Activated T-helper 2 cell treated with anti-CD3 and anti-CD28 coated beads, Interferon-gamma antibody, Interleukin-2, Interleukin-4, amounts not matched to agents 10 μg/mL and 5 μg/mL and 100 μg/mL, durations not matched to agents 14 hours and 24 hours and 36 hours (primary cell): ENCODE data around the gene GLB1L3. TPM values are rescaled to one million over a fixed set of nuclear protein-coding genes. Genes with fewer than 3 reads are reported as not detected.
"Not testable (repeated sequence)": the region's sequence is repeated elsewhere in the genome, so short reads cannot be mapped to it uniquely, and the experiment has no call there.

Experiments
- DNase-seq: peaks from one replicate; pipeline ENCODE4 v3.0.0; 2021; ENCODE audit warnings: low spot score
- H3K27ac Mint-ChIP-seq: one replicate; pipeline ENCODE4 v1.8.0; 2021; ENCODE audit warnings: mixed read lengths
- H3K27me3 Mint-ChIP-seq: one replicate; pipeline ENCODE4 v1.8.0; 2021; ENCODE audit warnings: low read depth, mixed read lengths
- H3K36me3 Mint-ChIP-seq: one replicate; pipeline ENCODE4 v1.8.0; 2021; ENCODE audit warnings: low read depth, mixed read lengths
- H3K4me1 Mint-ChIP-seq: one replicate; pipeline ENCODE4 v1.8.0; 2021; ENCODE audit warnings: low read depth, mixed read lengths
- H3K4me3 Mint-ChIP-seq: one replicate; pipeline ENCODE4 v1.8.0; 2021; ENCODE audit warnings: low read depth, mild to moderate bottlenecking, moderate library complexity, mixed read lengths
- H3K9me3 Mint-ChIP-seq: one replicate; pipeline ENCODE4 v1.8.0; 2021; ENCODE audit warnings: mixed read lengths
- intact Hi-C: fragments of 100-400 bp; cut with micrococcal nuclease; formaldehyde crosslinking; loops from one replicate; pipeline ENCODE4 v1.15.1; 2023
- total RNA-seq: library from RNA; stranded (reverse); gene quantifications from 2 replicates; pipeline ENCODE4 v1.2.3, GENCODE V29; 2022

GLB1L3 gene
- total RNA-seq, 1 donor from 2014 or later, result 15.4 TPM

- intact Hi-C loops, result loop anchor here (5.0 kb wide), 1 partner anchor 408 kb away; no protein-coding TSS in a partner anchor
- Mint-ChIP-seq H3K36me3 (no peaks in the 10 kb centered on the region), H3K27me3 (peaks cover 44% of the 10 kb centered on the region), H3K4me1 (peaks cover 9% of the 10 kb centered on the region), H3K4me3 (no peak overlapping the region), H3K9me3 (no peaks in the 10 kb centered on the region), H3K27ac (no peak overlapping the region)
- DNase-seq, result no peak
Measured at GRCh38 chr11:134334796-134335571, 58.8 kb downstream of the GLB1L3 start.

- peaks cover 6% of the 10 kb centered on the region for H3K4me1 Mint-ChIP-seq
- H3K9me3 Mint-ChIP-seq, result no peaks in the 10 kb centered on the region
- no peak overlapping the region for H3K4me3 Mint-ChIP-seq
- intact Hi-C loops, result no loop called here
- H3K27ac Mint-ChIP-seq, result no peak overlapping the region
- DNase-seq, result no peak
- H3K27me3 Mint-ChIP-seq, result peaks cover 28% of the 10 kb centered on the region
- no peaks in the 10 kb centered on the region for H3K36me3 Mint-ChIP-seq
Measured at GRCh38 chr11:134337051-134337450, 60.9 kb downstream of the GLB1L3 start.

- Mint-ChIP-seq H3K27me3 (peaks cover 22% of the 10 kb centered on the region), H3K9me3 (no peaks in the 10 kb centered on the region), H3K36me3 (no peaks in the 10 kb centered on the region), H3K4me3 (no peak overlapping the region), H3K27ac (no peak overlapping the region), H3K4me1 (no peaks in the 10 kb centered on the region)
- no peak for DNase-seq
- intact Hi-C loops, result no loop called here
Measured at GRCh38 chr11:134338068-134338467, 61.9 kb downstream of the GLB1L3 start.

GRCh38 chr11:134338654-134339053, 62.5 kb downstream of the GLB1L3 start:
- DNase-seq, result no peak
- peaks cover 16% of the 10 kb centered on the region for H3K27me3 Mint-ChIP-seq
- no peak overlapping the region for H3K4me3 Mint-ChIP-seq
- H3K4me1 Mint-ChIP-seq, result no peaks in the 10 kb centered on the region
- H3K36me3 Mint-ChIP-seq, result no peaks in the 10 kb centered on the region
- no peak overlapping the region for H3K27ac Mint-ChIP-seq
- H3K9me3 Mint-ChIP-seq, result no peaks in the 10 kb centered on the region
- intact Hi-C loops, result no loop called here

- Mint-ChIP-seq H3K4me3 (no peak overlapping the region), H3K36me3 (no peaks in the 10 kb centered on the region), H3K4me1 (no peaks in the 10 kb centered on the region), H3K27ac (no peak overlapping the region), H3K9me3 (no peaks in the 10 kb centered on the region), H3K27me3 (peaks cover 8% of the 10 kb centered on the region)
- intact Hi-C loops, result no loop called here
- DNase-seq, result no peak
Measured at GRCh38 chr11:134339756-134340155, 63.6 kb downstream of the GLB1L3 start.

GRCh38 chr11:134340354-134340964, 64.3 kb downstream of the GLB1L3 start:
- DNase-seq, result no peak
- Mint-ChIP-seq H3K27me3 (peaks cover under 1% of the 10 kb centered on the region), H3K9me3 (no peaks in the 10 kb centered on the region), H3K4me1 (no peaks in the 10 kb centered on the region), H3K27ac (no peak overlapping the region), H3K36me3 (no peaks in the 10 kb centered on the region), H3K4me3 (no peak overlapping the region)
- intact Hi-C loops, result no loop called here

- Mint-ChIP-seq H3K4me1 (no peaks in the 10 kb centered on the region), H3K27ac (no peak overlapping the region), H3K36me3 (no peaks in the 10 kb centered on the region), H3K27me3 (no peaks in the 10 kb centered on the region), H3K9me3 (no peaks in the 10 kb centered on the region), H3K4me3 (no peak overlapping the region)
- intact Hi-C loops, result no loop called here
- no peak for DNase-seq
Measured at GRCh38 chr11:134341805-134342571, 65.8 kb downstream of the GLB1L3 start.

- no peaks in the 10 kb centered on the region for H3K9me3 Mint-ChIP-seq
- H3K27ac Mint-ChIP-seq, result no peak overlapping the region
- intact Hi-C loops, result no loop called here
- no peak overlapping the region for H3K4me3 Mint-ChIP-seq
- DNase-seq, result no peak
- H3K4me1 Mint-ChIP-seq, result no peaks in the 10 kb centered on the region
- H3K27me3 Mint-ChIP-seq, result no peaks in the 10 kb centered on the region
- no peaks in the 10 kb centered on the region for H3K36me3 Mint-ChIP-seq
Measured at GRCh38 chr11:134342572-134343340, 66.6 kb downstream of the GLB1L3 start.

GRCh38 chr11:134343646-134344045, 67.5 kb downstream of the GLB1L3 start:
- DNase-seq, result no peak
- Mint-ChIP-seq H3K4me3 (no peak overlapping the region), H3K9me3 (no peaks in the 10 kb centered on the region), H3K4me1 (no peaks in the 10 kb centered on the region), H3K36me3 (no peaks in the 10 kb centered on the region), H3K27me3 (no peaks in the 10 kb centered on the region), H3K27ac (no peak overlapping the region)
- intact Hi-C loops, result no loop called here

- H3K27me3 Mint-ChIP-seq, intact Hi-C loops, H3K4me3 Mint-ChIP-seq, DNase-seq, H3K9me3 Mint-ChIP-seq, H3K4me1 Mint-ChIP-seq, H3K36me3 Mint-ChIP-seq, H3K27ac Mint-ChIP-seq: not testable (repeated sequence)
Measured at GRCh38 chr11:134344497-134345236, 68.5 kb downstream of the GLB1L3 start.

- H3K27ac Mint-ChIP-seq, result no peak overlapping the region
- no peaks in the 10 kb centered on the region for H3K27me3 Mint-ChIP-seq
- H3K9me3 Mint-ChIP-seq, result no peaks in the 10 kb centered on the region
- H3K4me1 Mint-ChIP-seq, result peaks cover 11% of the 10 kb centered on the region
- DNase-seq, result no peak
- intact Hi-C loops, result no loop called here
- no peaks in the 10 kb centered on the region for H3K36me3 Mint-ChIP-seq
- H3K4me3 Mint-ChIP-seq, result no peak overlapping the region
Measured at GRCh38 chr11:134345237-134345550, 69.0 kb downstream of the GLB1L3 start.
